Neural progenitor cell (in vitro differentiated cells): Measurements from ENCODE around the gene EPS8. TPM values are rescaled to one million over a fixed set of nuclear protein-coding genes. Genes with fewer than 3 reads are reported as not detected.

Experiments
- DNase-seq: peaks from one replicate; pipeline ENCODE4 v3.0.0-alpha.2; 2016; ENCODE audit warnings: low spot score
- H2AFZ ChIP-seq: fragments of 200-600 bp; sonication (generic); replicated peaks from 2 replicates; pipeline ENCODE4 v1.6.1; 2016; ENCODE audit warnings: antibody characterized with exemption
- H3F3A ChIP-seq: fragments of 200-600 bp; sonication (generic); 2 replicates; pipeline ENCODE4 v1.6.1; 2016; ENCODE audit warnings: antibody characterized with exemption, low read depth
- H3K27ac ChIP-seq: fragments of 200-600 bp; sonication (generic); 2 replicates; pipeline ENCODE4 v1.5.1; 2016; ENCODE audit warnings: mild to moderate bottlenecking
- H3K27me3 ChIP-seq: fragments of 200-600 bp; sonication (generic); 2 replicates; pipeline ENCODE4 v1.6.1; 2016; ENCODE audit warnings: mild to moderate bottlenecking, moderate library complexity
- H3K36me3 ChIP-seq: fragments of 200-600 bp; sonication (generic); 2 replicates; pipeline ENCODE4 v1.5.1; 2016
- H3K4me1 ChIP-seq: fragments of 200-600 bp; sonication (generic); 2 replicates; pipeline ENCODE4 v1.6.1; 2016; ENCODE audit warnings: mixed run types
- H3K4me2 ChIP-seq: fragments of 200-600 bp; sonication (generic); 2 replicates; pipeline ENCODE4 v1.6.1; 2016
- H3K4me3 ChIP-seq: fragments of 200-600 bp; sonication (generic); 2 replicates; pipeline ENCODE4 v1.5.1; 2016
- H3K79me2 ChIP-seq: fragments of 200-600 bp; sonication (generic); 2 replicates; pipeline ENCODE4 v1.6.1; 2016; ENCODE audit warnings: low read depth
- H3K9ac ChIP-seq: fragments of 200-600 bp; sonication (generic); 2 replicates; pipeline ENCODE4 v1.6.1; 2016
- H3K9me3 ChIP-seq: fragments of 200-600 bp; sonication (generic); 2 replicates; pipeline ENCODE4 v1.5.1; 2016; ENCODE audit warnings: low read depth
- H4K20me1 ChIP-seq: fragments of 200-600 bp; sonication (generic); 2 replicates; pipeline ENCODE4 v1.6.1; 2016; ENCODE audit warnings: low read depth
- H3K27ac Mint-ChIP-seq: 3 replicates; pipeline ENCODE4 v1.8.0; 2021; ENCODE audit warnings: mixed read lengths
- H3K27me3 Mint-ChIP-seq: 2 replicates; pipeline ENCODE4 v1.8.0; 2022; ENCODE audit warnings: low read depth, mild to moderate bottlenecking, inconsistent platforms, moderate library complexity, mixed read lengths; ENCODE audit not compliant: insufficient read depth
- H3K36me3 Mint-ChIP-seq: 3 replicates; pipeline ENCODE4 v1.8.0; 2021; ENCODE audit warnings: mixed read lengths
- H3K4me1 Mint-ChIP-seq: 3 replicates; pipeline ENCODE4 v1.8.0; 2021; ENCODE audit warnings: mixed read lengths
- H3K4me3 Mint-ChIP-seq: 3 replicates; pipeline ENCODE4 v1.8.0; 2021; ENCODE audit warnings: mild to moderate bottlenecking, moderate library complexity, mixed read lengths
- H3K9me3 Mint-ChIP-seq: 3 replicates; pipeline ENCODE4 v1.8.0; 2020; ENCODE audit warnings: mixed read lengths
- CTCF ChIP-seq: fragments of 200-600 bp; sonication (generic); IDR thresholded peaks from 2 replicates; pipeline ENCODE4 v1.5.1; 2017; ENCODE audit warnings: antibody characterized with exemption, mild to moderate bottlenecking
- EZH2 ChIP-seq: fragments of 200-600 bp; sonication (generic); IDR thresholded peaks from 2 replicates; pipeline ENCODE4 v1.6.1; 2017; ENCODE audit warnings: antibody characterized with exemption, mild to moderate bottlenecking, moderate library complexity
- EZH2phosphoT487 ChIP-seq: fragments of 200-600 bp; sonication (generic); IDR thresholded peaks from 2 replicates; pipeline ENCODE4 v1.6.1; 2017; ENCODE audit warnings: antibody characterized with exemption
- total RNA-seq: library from RNA; depleted of rRNA; stranded (reverse); fragments of >200 nt; gene quantifications from 2 replicates; pipeline ENCODE4 v1.2.3, GENCODE V29; 2015; ENCODE audit warnings: low replicate concordance

The EPS8 gene
- total RNA-seq, 1 donor from 2014 or later: 17.0 TPM

GRCh38 chr12:15728118-15728598 lies 61.0 kb downstream of the EPS8 start:
- Mint-ChIP-seq H3K27ac (no peak overlapping the region), H3K9me3 (peaks cover 17% of the 10 kb centered on the region), H3K4me1 (peaks cover 21% of the 10 kb centered on the region), H3K27me3 (no peaks in the 10 kb centered on the region), H3K4me3 (no peak overlapping the region), H3K36me3 (peaks cover 11% of the 10 kb centered on the region)
- Histone ChIP-seq H3K4me1 (peaks cover 5% of the 10 kb centered on the region), H3K27ac (no peak overlapping the region), H3K27me3 (no peaks in the 10 kb centered on the region), H4K20me1 (no peaks in the 10 kb centered on the region), H3K9me3 (no peaks in the 10 kb centered on the region), H3K9ac (no peak overlapping the region), H2AFZ (no peak overlapping the region), H3K4me3 (no peak overlapping the region), H3K79me2 (no peaks in the 10 kb centered on the region), H3K36me3 (no peaks in the 10 kb centered on the region), H3F3A (no peaks in the 10 kb centered on the region), H3K4me2 (no peak overlapping the region)
- DNase-seq: no peak
- no peak for TF ChIP-seq EZH2phosphoT487
- no peak for TF ChIP-seq CTCF
- TF ChIP-seq EZH2: no peak

- Histone ChIP-seq H3K79me2 (no peaks in the 10 kb centered on the region), H3K27ac (no peak overlapping the region), H3K4me3 (no peak overlapping the region), H4K20me1 (no peaks in the 10 kb centered on the region), H3K4me2 (no peak overlapping the region), H3K4me1 (peaks cover 5% of the 10 kb centered on the region), H3K36me3 (no peaks in the 10 kb centered on the region), H3F3A (no peaks in the 10 kb centered on the region), H2AFZ (no peak overlapping the region), H3K27me3 (no peaks in the 10 kb centered on the region), H3K9me3 (no peaks in the 10 kb centered on the region), H3K9ac (no peak overlapping the region)
- TF ChIP-seq EZH2phosphoT487 (no peak), EZH2 (no peak), CTCF (no peak)
- H3K9me3 Mint-ChIP-seq: peaks cover 14% of the 10 kb centered on the region
- DNase-seq: no peak
- no peak overlapping the region for H3K27ac Mint-ChIP-seq
- H3K4me1 Mint-ChIP-seq: peaks cover 26% of the 10 kb centered on the region
- peaks cover 7% of the 10 kb centered on the region for H3K36me3 Mint-ChIP-seq
- no peak overlapping the region for H3K4me3 Mint-ChIP-seq
- H3K27me3 Mint-ChIP-seq: no peaks in the 10 kb centered on the region
These were observed 62.4 kb downstream of the EPS8 start for GRCh38 chr12:15726878-15727150.

- Histone ChIP-seq H3K9ac (no peak overlapping the region), H3K4me3 (no peak overlapping the region), H3K9me3 (no peaks in the 10 kb centered on the region), H3K27ac (no peak overlapping the region), H3K4me2 (no peak overlapping the region), H4K20me1 (no peaks in the 10 kb centered on the region), H3K4me1 (peaks cover 5% of the 10 kb centered on the region), H3F3A (no peaks in the 10 kb centered on the region), H3K27me3 (no peaks in the 10 kb centered on the region), H2AFZ (no peak overlapping the region), H3K79me2 (no peaks in the 10 kb centered on the region), H3K36me3 (no peaks in the 10 kb centered on the region)
- Mint-ChIP-seq H3K4me3 (no peak overlapping the region), H3K27ac (peak overlapping the region; percentile 61), H3K4me1 (peaks cover 26% of the 10 kb centered on the region), H3K27me3 (no peaks in the 10 kb centered on the region), H3K9me3 (peaks cover 14% of the 10 kb centered on the region), H3K36me3 (peaks cover 5% of the 10 kb centered on the region)
- no peak for DNase-seq
- TF ChIP-seq EZH2 (no peak), EZH2phosphoT487 (no peak), CTCF (no peak)
These were observed 62.9 kb downstream of the EPS8 start for GRCh38 chr12:15726027-15726877.
